Thyroid gland (tissue), 4 donors: Measurements from ENCODE around the gene SMIM43.

ENCODE experiments used
- POLR2A ChIP-seq, 2 donors: fragments of 450-650 bp; IDR thresholded peaks; one replicate each; pipeline ENCODE4 v1.6.1; 2017; ENCODE audit warnings: antibody characterized with exemption in 2 of 2, mild to moderate bottlenecking in 2 of 2, moderate library complexity in 1 of 2
- TF ChIP-seq, protein P1 (sequence below), 6 experiments: fragments of 200-600 bp in 3 of 6; fragments of 450-650 bp in 3 of 6; sonication (generic) in 3 of 6; IDR thresholded peaks; one replicate each; pipeline ENCODE4 v1.5.1; 2016 to 2019; ENCODE audit warnings: antibody characterized with exemption in 6 of 6, mild to moderate bottlenecking in 2 of 6, inconsistent platforms in 1 of 6, moderate library complexity in 1 of 6

- TF ChIP-seq POLR2A (IDR thresholded peaks at IDR 0.05) = no peak
- TF ChIP-seq, protein P1, sequence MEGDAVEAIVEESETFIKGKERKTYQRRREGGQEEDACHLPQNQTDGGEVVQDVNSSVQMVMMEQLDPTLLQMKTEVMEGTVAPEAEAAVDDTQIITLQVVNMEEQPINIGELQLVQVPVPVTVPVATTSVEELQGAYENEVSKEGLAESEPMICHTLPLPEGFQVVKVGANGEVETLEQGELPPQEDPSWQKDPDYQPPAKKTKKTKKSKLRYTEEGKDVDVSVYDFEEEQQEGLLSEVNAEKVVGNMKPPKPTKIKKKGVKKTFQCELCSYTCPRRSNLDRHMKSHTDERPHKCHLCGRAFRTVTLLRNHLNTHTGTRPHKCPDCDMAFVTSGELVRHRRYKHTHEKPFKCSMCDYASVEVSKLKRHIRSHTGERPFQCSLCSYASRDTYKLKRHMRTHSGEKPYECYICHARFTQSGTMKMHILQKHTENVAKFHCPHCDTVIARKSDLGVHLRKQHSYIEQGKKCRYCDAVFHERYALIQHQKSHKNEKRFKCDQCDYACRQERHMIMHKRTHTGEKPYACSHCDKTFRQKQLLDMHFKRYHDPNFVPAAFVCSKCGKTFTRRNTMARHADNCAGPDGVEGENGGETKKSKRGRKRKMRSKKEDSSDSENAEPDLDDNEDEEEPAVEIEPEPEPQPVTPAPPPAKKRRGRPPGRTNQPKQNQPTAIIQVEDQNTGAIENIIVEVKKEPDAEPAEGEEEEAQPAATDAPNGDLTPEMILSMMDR (IDR thresholded peaks at IDR 0.05) = no peak
Measured at GRCh38 chr4:121769341-121769740, 4.4 kb upstream of the SMIM43 start.
